ENCODE data around the gene POU2F3.
"Not testable (repeated sequence)": the region's sequence is repeated elsewhere in the genome, so short reads cannot be mapped to it uniquely, and the experiment has no call there.

The POU2F3 gene

DNA sequence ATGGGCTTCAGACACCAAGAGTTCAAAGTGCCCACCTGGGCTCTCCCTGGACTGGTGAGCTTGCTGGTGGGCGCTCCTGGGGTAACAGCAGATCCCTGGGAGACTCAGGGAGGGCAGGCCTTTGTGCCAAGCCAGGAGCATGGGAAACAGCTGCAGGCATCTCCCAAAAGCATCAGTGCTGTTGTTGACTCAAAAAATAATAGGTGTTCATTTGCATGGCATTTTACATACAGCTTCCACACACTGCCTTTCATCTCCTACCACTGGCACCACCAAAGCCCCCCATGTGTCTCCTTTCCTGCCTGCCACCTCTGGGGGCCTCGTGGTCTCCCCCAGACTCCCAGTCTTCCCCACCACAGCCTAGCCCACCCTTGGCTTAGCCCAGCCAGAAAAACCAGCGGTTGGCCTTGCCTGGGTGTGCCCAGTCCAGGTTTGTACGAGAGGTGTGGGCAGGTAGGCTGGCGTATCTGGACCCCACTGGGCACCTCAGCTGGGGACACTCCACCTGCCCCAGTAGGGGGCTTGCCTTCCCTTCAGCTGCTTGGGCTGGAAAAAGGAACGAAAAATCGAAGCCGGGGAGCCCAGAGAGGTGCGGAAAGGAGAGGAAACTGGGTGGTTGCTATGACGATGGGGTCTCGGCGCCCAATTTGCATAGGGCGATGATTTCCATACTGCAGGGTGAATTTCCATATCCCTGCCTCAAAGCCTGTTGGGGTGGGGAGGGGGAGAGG lies 15.0 kb downstream of the POU2F3 start:
- DNase-seq = no peak

DNA sequence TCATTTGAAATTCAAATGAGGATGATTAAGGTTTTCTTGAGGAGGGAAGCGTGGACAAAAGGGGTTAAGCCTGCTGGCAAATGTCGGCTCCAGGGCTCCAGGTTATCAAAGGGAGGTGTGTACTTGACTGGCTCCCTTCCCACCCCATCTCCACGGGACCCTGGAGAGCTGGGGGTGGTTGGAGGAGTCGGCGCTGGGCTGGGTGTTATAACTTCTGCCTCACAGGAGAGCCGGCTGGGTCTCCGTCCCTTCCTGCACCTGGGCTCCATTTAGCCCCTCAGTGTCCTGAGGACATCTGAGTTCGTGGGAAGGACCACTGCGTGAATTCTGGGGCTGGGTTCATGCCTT lies 15.6 kb downstream of the POU2F3 start:
- DNase-seq = no peak

DNA sequence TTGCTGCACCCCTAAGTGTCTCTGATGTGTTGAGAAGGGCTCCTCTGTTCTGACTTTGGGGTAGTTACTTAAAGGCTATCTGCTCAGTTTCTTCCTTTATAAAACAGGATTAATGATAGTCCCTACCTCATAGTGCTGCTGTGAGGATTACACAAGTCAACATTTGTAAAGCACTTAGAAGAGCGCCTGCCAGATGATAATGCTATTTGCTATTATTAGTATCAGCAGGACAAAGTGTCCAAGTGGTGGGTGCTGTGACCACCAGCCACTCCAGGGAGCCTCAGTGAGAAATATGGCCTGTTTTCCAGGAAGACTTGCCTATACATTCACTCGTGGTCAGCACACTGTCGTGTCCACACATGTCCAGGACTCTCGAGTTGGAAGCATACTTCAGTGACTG lies 16.2 kb downstream of the POU2F3 start:
- no peak for DNase-seq

DNA sequence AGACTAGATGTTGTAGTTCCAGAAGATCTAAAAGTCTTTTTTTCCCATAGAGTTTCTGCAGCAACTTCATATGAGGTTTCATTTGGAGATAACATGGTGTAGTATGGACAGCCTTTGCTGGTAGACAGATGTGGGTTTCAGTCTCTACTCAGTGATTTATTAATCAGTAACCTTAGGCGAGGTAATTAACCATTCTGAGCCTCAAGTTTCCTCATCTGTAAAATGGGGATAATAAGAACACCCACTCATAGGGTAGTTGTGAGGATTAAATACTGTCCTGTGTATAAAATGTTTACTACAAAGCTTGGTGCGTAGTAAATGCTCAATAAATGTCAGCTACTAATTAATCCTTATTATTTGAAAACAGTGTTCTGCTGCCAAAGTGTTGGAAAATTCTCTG lies 16.8 kb downstream of the POU2F3 start:
- no peak for DNase-seq

DNA sequence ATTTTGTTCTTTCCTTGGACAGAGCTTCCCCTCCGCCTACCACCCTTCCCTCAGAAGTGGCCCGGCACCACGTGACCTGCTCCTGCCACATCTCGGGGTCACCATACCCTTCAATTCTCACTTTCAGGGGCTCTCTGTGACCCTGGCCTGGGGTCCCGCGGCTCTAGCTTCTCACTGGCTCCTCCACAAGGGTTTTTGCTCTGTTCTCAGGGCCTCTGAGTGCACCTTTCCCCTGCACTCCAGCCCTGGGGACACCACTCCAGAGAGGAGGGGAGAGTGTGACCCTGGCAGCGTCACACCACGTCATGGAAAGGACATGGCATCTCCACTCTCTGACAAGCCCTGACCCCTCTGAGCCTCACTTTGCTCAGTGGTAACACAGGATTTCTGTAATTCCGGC lies 17.4 kb downstream of the POU2F3 start:
- no peak for DNase-seq

DNA sequence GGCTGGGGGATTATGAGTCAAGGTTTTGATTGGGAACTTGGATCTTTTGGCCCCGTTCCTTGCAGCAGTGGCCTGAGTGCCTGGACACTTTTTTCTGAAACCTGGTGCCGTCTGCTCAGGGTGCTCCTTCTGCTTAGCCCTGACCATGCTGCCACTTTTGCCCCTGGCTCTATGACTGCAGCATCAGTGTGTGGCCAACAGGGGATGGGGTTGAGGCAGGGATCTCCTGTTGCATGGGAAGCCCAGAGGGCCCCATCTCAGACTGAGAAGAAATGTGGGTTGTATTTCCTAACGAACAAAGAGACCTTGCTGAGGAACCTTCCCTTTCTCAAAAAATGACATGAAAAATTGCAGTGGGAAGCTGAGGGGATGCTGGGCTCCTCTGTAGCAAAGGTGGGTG lies 18.7 kb downstream of the POU2F3 start:
- no peak for DNase-seq

DNA sequence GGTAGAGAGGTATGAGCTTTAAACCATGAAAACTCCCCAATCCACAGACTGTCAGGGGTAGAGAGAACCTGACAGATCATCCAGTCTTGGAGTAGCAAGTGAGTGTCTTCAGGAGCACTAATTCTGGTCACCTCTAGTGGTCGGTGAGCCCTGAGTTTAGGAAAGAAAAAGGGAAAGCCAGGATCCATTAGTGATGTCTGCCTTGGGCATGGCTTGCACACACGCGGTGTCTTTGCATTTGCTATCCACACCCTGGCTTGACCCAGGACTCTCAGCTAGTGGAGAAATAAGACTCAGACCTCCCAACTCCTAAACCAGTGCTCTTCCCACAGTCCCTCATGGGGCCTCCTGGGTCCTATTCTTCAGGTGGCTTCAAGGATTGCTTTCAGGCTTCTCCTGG lies 19.3 kb downstream of the POU2F3 start:
- DNase-seq = no peak

DNA sequence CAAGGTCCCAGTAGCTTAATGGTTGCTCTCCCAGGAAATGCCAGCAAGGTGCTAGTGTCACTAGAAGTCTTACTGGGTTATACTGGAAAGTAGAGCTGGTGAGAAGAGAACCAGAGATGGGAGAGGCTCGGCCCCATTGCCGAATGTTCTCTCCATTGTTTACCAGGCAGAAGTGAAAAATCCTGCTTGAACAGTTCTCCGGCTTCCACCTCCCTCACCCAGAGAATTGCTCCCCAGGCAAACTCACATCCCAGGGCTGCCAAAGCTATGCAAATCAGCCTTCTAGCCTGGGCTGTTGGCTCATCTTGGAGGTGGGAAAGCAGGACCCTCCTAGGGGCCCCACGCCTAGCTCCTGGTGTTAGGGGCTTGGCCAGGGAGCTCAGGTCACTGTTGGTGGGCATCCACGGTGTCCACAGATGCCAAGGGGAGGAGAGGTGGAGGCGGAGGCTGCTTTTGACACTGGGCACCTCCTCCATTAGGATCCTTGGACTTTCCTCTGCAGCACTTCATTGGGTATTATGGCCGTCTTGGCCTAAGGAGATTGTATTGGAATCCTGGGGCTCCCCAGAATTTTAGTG lies 20.1 kb downstream of the POU2F3 start:
- DNase-seq = no peak

DNA sequence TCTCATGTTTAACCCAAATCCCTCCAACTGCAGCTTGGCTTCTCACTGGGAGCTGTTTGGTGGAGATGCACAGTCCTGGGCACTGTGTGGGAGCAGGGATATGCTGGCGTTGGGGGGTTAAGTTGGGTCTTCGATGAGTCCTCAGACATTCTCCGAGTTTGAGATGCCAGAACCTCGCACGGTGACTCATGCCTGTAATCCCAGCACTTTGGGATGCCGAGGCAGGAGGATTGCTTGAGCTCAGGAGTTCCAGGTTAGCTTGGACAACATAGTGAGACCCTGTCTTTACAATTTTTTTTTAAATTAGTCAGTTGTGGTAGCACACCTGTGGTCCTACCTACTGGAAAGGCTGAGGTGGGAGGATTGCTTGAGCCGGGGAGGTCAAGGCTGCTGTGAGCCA lies 20.7 kb downstream of the POU2F3 start:
- no peak for DNase-seq

DNA sequence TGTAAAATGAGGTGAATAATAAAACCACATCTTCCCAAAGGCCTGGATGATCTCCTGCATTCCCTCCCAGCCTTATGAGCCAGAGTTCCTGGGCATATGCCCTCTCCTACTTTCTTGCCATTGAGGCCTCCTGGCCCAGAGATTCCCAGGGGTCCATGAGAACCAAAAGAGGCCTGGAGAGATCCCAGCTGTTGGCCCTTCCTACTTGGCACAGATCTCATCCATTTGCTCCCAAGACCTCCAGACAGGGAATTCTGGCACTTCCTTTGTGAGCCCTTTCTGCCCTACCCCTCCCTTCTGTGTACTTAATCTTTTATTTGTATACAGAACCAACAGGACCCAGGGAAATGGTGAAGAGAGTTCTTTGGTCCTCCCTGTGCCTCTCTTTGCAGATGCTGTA lies 21.4 kb downstream of the POU2F3 start:
- no peak for DNase-seq

DNA sequence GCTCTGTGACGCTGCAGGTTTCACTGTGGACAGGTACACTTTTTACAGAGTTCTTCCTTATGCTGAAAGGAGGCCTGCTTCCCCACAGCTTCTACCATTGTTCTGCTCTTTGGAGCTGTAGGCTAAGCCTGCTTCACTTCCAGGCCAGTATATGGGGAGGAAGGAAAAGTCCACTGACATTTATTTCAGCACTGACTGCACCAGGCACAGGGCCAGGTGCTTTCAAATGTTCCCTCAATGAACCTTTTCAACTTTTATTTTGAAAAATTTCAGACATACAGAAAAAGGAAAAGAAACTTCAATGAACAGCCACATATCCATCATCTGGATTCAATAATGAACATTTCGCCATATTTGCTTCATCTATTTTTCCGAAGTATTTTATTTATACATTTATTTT lies 22.0 kb downstream of the POU2F3 start:
- DNase-seq = no peak

DNA sequence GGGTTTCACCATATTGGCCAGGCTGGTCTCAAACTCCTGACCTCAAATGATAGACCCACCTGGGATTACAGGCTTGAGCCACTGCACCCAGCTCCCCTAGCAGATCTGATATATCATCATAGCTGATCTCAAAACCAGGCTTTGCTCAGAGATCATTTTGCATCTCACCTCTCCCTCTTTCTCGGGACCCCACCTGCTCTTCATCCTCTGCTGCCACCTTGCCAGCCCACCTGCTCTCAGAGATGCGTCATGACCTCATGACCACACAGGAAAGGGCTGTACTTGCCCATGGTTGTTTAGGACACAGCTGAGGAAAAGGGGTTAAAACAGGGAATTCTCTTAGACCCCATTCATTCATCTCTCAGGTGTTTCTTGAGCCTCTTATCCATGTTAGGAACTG lies 27.4 kb downstream of the POU2F3 start:
- no peak for DNase-seq

DNA sequence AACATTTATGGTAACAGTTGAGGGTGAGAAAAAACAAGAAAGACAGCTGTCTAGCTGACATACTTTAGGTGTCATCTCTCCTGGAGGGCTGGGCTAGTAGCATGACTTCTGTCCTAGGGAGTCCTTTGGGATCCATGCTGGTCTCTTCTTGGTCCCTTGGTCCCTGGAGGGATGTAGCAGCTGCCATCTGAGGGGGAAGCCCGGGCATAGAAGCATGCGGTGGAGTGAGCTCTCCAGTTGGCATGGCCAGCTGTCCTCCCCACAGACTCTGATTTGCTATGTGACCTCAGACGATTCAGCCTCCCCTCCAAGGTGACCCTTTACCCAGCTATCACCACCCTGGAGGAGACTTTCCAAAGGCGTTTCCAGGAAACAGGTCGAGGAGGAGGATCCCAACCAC lies 28.7 kb downstream of the POU2F3 start:
- DNase-seq = no peak

DNA sequence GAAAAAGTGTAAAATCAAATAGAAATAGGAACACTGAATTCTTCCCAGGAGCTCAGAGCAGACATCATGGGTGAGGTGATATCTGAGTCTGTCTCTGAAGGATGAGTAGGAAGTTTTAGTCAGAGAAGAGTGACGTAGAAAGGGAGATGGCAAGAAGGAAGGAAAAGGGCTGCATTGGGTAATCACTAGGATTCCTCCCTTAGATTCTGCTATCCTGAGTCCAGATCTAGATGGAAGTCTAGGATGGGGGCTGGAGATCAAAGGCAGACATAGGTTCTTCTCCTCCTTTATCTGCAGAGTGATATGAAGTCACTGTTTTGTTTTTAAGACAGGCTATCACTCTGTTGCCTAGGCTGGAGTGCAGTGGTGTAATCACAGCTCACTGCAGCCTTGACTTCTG lies 30.4 kb downstream of the POU2F3 start:
- no peak for DNase-seq

DNA sequence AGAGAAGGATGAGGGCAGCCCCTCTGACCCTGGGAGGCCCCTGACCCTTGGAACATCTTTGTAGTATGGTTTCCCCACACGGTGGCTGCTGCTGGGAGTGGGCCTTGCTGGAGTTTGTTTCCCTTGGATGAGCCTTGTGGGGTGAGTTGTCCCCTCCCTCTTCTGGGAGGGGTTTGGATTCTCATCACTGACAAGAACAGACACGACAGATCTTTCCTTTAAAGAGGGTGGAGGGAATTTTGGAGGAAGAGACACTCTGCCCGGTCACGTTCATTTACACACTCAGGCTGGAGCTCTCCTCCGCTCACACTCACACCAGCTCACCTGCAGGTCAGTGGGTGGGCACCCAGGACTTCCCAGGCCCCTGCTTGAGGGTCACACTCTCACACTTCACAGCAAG lies 31.7 kb downstream of the POU2F3 start:
- no peak for DNase-seq

DNA sequence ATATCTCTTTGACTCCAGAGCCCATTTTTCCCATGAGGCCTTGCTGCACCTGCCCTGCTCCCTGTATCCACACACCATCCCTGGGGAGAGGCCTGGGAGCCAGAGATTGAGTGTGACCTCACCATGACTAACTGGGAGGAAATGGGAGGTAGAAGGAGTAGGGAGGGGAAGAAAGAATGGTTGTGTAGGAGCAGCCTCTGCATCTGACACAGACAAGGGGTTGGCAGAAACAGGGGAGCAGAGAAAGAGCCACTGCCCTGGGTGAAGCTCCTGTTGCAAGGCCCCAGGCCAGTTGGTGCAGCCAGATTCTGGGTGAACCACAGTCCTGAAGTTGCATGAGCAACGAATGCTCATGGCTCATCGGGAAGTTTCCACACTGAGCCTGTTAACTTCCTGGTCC lies 32.4 kb downstream of the POU2F3 start:
- DNase-seq = no peak

DNA sequence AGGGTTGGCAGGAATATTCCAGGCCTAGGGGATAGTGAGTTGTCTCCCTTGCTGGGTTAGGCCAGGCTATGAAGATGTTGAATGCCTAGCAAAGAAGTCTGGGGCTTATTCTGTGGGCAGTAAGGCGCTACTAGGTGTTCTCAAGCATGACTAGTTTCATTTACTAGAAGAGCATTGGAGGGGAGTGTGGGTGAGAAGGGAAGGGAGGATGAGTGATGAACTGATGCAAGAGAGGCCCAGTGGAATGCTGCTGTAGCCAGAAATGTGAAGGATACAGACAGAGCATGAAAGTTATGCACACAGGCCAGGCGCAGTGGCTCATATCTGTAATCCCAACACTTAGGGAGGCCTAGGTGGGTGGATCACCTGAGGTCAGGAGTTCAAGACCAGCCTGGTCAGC lies 33.5 kb downstream of the POU2F3 start:
- DNase-seq = no peak

DNA sequence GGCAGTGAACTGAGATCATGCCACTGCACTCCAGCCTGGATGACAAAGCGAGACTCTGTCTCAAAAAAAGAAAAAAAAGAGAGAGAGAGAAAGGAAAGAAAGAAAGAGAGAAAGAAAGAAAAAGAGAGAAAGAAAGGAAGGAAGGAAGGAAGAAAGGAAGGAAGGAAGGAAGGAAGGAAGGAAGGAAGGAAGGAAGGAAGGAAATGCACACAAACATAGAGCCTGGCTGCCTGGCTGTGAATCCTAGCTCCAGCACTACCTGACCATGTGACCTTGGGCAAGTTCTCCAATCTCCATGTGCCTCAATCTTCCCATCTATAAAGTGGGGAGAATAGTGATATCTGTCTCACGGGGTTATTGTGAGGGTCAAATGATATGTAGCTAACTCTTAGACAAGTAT lies 34.0 kb downstream of the POU2F3 start:
- DNase-seq = not testable (repeated sequence)

DNA sequence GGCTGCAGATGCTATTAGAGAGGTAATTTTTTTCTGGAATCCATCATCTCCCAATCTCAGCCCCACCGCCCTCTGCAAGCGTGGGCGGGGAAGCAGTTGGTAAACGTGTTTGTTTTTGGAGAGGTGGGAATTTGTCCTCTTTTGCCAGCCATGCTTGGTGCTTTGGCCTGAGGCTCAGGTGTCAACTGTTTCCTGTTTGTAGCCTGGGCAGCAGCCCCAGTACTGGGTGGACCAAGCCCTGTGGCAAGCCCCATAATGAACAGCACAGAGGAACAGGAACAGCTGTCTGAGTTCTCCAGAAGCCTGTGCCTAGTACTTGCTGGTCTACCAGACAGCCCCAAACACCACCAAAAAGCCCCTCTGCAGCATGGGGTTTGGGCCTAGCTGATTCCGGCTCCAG lies 39.6 kb downstream of the POU2F3 start:
- DNase-seq = no peak

DNA sequence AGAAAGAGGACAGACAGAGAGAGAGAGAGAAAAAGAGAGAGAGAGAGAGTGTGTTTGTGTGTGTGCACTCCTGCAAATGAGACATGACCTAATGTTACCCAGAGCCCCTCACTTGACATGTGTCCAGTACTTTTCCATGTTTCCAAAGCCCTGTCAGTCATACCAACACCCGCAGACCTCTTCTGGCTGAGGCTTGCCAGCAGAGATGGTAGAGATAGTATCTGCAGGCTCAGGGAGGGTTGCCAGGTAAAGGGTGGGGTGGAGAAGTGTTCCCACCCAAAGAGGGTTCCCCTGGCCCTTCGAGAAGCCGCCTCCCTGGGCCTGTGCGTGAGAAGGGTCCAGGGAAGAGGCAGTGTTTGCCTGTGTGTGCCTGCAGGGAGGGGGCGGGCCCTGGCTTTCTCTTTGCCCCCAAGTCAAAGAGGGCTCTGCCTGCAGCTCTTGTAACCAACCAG lies 40.7 kb downstream of the POU2F3 start:
- DNase-seq = no peak

DNA sequence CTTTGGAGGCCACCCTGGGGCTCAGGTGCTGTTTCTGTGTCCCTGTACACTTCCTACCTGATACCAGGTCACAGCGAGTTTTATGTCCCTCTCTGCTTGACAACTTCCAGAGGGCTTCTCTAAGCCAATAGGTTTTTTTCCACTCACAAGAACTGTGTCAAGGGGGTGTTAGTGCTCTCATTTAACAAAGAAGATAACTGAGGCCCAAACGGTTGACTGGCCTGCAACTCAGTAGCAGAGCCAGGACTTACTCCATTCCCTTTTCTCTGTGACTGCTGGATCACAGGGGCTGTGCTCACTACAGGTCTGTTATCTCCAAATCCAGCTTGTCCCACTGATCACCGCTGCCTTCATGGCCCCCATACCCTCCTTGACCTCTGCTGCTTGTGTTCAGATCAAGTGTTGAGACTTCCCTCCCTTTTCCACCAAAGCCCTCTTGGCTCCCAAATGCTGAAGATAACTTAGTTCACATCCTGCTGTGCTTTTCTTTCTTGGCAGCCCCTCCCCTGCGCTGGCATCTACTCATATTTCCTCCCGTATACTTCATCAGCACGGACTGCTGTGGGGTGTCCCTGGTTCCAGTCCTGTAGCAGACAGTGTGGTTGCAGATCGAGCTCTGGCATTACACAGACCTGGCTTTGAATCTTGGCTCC lies 41.3 kb downstream of the POU2F3 start:
- no peak for DNase-seq

DNA sequence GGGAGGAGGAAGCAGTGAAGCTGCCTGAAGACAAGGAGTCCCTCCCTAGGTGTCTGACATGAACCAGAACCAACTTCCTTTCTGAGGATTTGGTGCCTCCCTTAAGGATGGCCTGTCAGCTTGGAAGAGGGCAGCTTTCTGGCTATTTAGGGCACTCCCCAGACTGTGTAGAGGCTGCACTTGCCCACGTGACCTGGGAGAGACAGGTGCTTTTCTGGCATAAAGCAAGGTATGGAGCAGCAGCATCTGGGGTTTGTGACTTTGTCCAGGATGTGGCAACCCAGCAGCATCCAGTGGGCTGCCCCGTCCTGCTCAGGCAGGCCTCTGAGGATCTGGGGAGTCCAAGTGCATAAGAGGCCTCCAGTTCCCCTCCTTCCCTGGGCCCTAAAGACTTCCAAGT lies 43.2 kb downstream of the POU2F3 start:
- no peak for DNase-seq

DNA sequence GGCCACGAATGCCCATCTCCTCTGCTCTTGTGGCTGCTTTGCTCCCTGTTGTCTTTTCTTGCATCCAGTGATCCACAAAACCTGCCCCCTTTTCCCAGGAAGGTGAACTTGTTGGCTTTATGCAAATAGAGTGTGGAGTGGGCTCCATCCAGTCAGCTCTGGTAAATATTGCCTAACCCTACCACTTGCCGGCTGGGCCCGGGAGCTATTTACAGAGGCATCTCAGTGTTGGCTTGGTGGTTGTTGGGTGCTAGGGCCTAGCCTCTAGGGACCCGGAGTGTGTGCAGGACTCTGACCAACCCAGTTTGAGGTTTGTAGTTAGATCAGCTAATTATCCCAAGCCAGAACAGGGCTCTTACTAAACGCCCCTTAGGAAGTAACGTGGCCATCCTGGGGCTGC lies 44.3 kb downstream of the POU2F3 start:
- DNase-seq = no peak

DNA sequence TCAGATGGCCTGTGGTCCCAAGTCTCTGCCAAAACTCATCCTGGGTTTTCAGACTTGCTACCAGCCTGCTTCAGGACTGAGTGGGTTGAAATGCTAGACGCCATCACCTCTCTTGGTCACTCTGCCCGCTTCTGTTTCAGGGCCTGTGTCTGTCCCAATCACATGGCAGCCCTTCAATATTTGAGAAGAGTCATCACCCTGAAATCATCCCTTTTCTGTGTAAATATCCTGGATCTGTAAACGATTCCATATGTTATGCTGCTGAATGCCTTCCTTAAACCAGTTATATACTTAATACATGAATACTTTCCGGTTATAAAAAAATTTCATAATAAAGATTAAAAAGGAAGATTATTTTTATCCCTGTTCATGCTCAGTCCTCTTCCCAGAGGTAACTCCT lies 45.3 kb downstream of the POU2F3 start:
- no peak for DNase-seq

DNA sequence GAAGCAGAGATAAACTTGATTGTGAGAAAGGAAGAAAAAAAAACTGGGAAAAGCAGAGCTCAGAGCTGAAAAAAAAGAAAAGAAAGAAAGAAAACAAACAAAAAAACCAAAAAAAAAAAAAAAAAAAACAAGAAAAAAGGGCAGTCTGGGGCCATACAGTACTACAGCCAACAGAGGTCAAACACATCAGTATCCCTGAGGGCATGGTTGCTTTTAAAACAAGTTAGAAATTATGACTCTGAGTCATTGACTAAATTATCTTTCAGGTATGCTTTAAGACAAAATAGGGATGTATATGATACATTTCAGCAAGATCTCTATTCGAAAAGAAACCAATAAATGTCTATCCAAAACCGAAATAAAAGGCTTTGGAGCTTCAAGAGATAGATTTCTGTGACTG lies 48.1 kb downstream of the POU2F3 start:
- no peak for DNase-seq
